ENCODE results near the gene HLA-DMA.

Gene HLA-DMA

DNA sequence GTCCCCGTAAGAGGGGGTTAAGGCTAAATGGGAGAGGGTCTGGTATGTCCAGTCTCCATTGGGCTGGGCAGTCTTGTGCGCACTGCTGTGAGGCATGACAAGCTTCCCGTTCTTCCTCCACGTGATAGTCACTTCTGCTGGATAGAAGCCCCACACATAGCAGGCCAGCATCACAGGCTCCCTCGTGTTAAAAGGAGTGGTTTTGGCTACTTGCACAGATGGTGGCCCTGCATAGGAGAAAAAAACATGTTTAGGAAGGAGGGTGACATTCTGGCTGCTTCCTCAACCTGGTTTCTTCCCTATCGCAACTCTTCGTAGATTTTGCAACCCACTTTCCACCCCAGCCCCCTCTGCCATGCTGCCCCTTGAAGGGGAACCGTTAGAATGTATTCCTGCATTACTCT lies 15.7 kb downstream of the HLA-DMA start:
- TF ChIP-seq, protein P1, sequence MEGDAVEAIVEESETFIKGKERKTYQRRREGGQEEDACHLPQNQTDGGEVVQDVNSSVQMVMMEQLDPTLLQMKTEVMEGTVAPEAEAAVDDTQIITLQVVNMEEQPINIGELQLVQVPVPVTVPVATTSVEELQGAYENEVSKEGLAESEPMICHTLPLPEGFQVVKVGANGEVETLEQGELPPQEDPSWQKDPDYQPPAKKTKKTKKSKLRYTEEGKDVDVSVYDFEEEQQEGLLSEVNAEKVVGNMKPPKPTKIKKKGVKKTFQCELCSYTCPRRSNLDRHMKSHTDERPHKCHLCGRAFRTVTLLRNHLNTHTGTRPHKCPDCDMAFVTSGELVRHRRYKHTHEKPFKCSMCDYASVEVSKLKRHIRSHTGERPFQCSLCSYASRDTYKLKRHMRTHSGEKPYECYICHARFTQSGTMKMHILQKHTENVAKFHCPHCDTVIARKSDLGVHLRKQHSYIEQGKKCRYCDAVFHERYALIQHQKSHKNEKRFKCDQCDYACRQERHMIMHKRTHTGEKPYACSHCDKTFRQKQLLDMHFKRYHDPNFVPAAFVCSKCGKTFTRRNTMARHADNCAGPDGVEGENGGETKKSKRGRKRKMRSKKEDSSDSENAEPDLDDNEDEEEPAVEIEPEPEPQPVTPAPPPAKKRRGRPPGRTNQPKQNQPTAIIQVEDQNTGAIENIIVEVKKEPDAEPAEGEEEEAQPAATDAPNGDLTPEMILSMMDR (IDR thresholded peaks at IDR 0.05; ENCODE audit: low read length, missing control alignments) = no peak
- DNase-seq (ENCODE audit: low read depth) = no peak
- H3K4me3 ChIP-seq (replicated peaks; ENCODE audit: low read depth, low read length) = no peak overlapping the region

DNA sequence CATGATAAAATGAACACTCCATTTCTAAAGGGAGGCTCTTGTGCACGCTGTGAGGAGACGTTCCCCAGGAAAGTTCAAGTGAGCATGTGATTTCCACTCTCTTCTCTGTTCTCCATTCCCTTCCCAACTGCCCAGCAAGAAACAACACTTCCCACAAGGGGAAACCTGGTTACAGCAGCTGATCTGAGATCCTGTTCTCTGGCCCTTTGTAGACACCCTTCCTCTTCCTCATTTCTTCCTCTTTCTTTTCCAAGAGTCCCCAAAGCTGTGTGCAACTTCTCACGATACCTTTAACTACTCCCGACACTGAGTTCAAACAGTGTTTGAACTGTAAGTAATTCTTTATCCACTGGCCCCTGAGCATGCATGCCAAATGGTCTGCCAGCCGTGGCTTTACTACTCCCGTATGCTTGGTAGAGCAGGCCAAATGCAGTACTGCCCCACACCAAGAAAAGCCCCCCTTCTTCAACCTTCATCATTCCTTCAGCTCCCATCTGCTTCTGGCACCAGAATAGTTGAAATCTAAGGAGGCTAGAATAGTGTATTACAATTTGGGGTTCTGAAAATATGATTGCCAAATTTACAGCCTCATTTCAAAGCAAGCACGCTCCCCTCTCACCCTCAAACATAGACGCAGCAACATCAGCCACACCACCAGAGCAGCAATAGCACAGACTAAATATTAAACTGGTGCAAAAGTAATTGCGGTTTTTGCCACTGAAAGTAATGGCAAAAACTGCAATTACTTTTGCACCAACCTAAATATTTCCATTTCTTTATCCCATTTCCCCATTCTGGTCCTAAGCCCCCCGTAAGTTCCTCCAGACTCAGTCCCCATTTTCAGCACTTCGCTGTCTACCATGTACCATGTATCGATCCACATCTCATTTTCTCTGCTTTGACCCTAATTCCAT lies 16.4 kb downstream of the HLA-DMA start:
- no peak for DNase-seq (ENCODE audit: low read depth)
- TF ChIP-seq, protein P1 (IDR thresholded peaks at IDR 0.05; ENCODE audit: low read length, missing control alignments) = no peak
- H3K4me3 ChIP-seq (replicated peaks; ENCODE audit: low read depth, low read length) = no peak overlapping the region

DNA sequence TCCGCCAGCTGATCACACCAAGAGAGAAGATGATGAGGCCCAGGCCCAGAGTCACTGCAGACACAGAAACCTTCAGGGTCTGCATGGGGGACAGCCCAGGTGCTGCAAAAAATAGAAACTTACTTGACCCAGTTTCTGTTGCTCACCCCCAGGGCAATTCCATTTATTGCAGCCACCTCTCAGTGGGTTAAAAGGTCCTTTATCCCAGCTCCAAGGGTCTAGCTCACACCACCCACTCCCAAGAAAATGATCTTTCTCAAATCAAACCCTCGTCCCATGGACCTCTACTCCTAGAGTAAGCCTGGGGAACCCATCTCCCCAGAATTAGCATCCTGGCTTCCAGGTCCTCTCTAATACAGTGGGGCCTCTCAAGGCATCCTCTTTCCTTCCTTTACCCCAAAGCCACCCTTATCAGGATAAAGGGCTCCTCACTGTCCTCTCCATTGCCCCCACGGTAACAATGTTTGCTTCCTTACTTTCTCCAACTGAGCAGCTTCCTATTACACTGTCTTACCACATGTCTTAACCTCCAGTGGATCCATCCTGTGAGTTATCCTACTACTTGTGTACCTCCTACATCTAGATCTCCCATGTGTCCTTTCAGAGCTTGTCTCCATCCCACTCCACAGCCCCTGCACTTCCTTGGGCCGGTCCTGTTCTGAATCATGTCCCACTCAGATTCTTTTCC lies 17.2 kb downstream of the HLA-DMA start:
- TF ChIP-seq, protein P1 (IDR thresholded peaks at IDR 0.05; ENCODE audit: low read length, missing control alignments) = no peak
- H3K4me3 ChIP-seq (replicated peaks; ENCODE audit: low read depth, low read length) = no peak overlapping the region
- no peak for DNase-seq (ENCODE audit: low read depth)

DNA sequence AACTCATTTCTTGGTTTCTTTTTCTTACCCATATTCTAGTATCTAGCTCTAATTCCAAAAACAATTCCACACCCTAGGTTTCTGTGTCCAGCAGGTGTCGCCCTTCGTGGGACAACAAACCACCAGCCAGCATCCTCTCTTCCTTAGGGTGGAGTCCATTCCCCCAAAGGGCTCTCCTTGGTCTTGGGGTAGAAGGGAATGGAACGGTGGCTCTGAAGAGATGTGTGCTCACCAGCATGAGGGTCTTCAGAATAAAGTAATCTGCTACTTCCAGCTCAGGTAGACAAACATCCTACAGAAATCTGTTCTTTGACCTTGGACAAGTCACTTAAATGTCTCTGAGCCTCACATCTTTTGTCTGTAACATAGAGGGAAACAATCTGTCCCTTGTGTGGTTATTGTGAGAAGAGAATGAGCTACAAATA lies 19.2 kb downstream of the HLA-DMA start:
- DNase-seq (ENCODE audit: low read depth) = peak; percentile 85
- TF ChIP-seq, protein P1 (IDR thresholded peaks at IDR 0.05; ENCODE audit: low read length, missing control alignments) = peak; percentile 92
- H3K4me3 ChIP-seq (replicated peaks; ENCODE audit: low read depth, low read length) = no peak overlapping the region

- DNase-seq (ENCODE audit: low read depth) = peak; percentile 28
- TF ChIP-seq, protein P1 (IDR thresholded peaks at IDR 0.05; ENCODE audit: low read length, missing control alignments) = no peak
- H3K4me3 ChIP-seq (replicated peaks; ENCODE audit: low read depth, low read length) = no peak overlapping the region
Observed at GRCh38 chr6:32932132-32932868, 20.6 kb downstream of the HLA-DMA start.

GRCh38 chr6:32931211-32931610 lies 21.7 kb downstream of the HLA-DMA start:
- no peak for DNase-seq (ENCODE audit: low read depth)
- H3K4me3 ChIP-seq (replicated peaks; ENCODE audit: low read depth, low read length) = no peak overlapping the region
- TF ChIP-seq, protein P1 (IDR thresholded peaks at IDR 0.05; ENCODE audit: low read length, missing control alignments) = no peak
